WTC11 (cell line): Measurements from ENCODE around the gene ZNF483. TPM values are rescaled to one million over a fixed set of nuclear protein-coding genes. Genes with fewer than 3 reads are reported as not detected.

Experiments
- ATF3 ChIP-seq: sonication (generic); formaldehyde crosslinking; conservative IDR thresholded peaks from 2 replicates; pipeline ENCODE4 v1.8.1; 2022; ENCODE audit warnings: mild to moderate bottlenecking, missing genetic modification reagents
- ATF6 ChIP-seq: sonication (generic); formaldehyde crosslinking; IDR thresholded peaks from 2 replicates; pipeline ENCODE4 v1.8.1; 2023; ENCODE audit warnings: mild to moderate bottlenecking, missing genetic modification reagents
- CDX4 ChIP-seq: fragments of 250-450 bp; sonication (Bioruptor Pico); IDR thresholded peaks from 2 replicates; pipeline ENCODE4 v1.9.0; 2021; ENCODE audit warnings: moderate library complexity, mild to moderate bottlenecking, inconsistent platforms, borderline replicate concordance
- CREB1 ChIP-seq: sonication (generic); formaldehyde crosslinking; IDR thresholded peaks from 2 replicates; pipeline ENCODE4 v1.8.0; 2023; ENCODE audit warnings: mild to moderate bottlenecking, missing genetic modification reagents
- CREM ChIP-seq: sonication (generic); formaldehyde crosslinking; IDR thresholded peaks from 2 replicates; pipeline ENCODE4 v1.8.1; 2022; ENCODE audit warnings: mild to moderate bottlenecking, missing genetic modification reagents, moderate library complexity
- E2F4 ChIP-seq: sonication (generic); formaldehyde crosslinking; IDR thresholded peaks from 2 replicates; pipeline ENCODE4 v1.8.1; 2022; ENCODE audit warnings: low read depth, mild to moderate bottlenecking, moderate library complexity, missing genetic modification reagents, borderline replicate concordance
- ERG ChIP-seq: fragments of 250-450 bp; sonication (Bioruptor Pico); IDR thresholded peaks from 2 replicates; pipeline ENCODE4 v1.8.0; 2021; ENCODE audit warnings: mild to moderate bottlenecking
- ETV6 ChIP-seq: sonication (generic); formaldehyde crosslinking; IDR thresholded peaks from 2 replicates; pipeline ENCODE4 v1.8.1; 2022; ENCODE audit warnings: mild to moderate bottlenecking, missing genetic modification reagents
- FOXP1 ChIP-seq: sonication (generic); formaldehyde crosslinking; IDR thresholded peaks from 2 replicates; pipeline ENCODE4 v1.8.0; 2022; ENCODE audit warnings: missing genetic modification reagents, mild to moderate bottlenecking, moderate library complexity, borderline replicate concordance
- IRF1 ChIP-seq: sonication (generic); formaldehyde crosslinking; IDR thresholded peaks from 2 replicates; pipeline ENCODE4 v1.8.0; 2023; ENCODE audit warnings: missing genetic modification reagents
- IRF2 ChIP-seq: sonication (generic); formaldehyde crosslinking; IDR thresholded peaks from 2 replicates; pipeline ENCODE4 v1.8.0; 2022; ENCODE audit warnings: low read depth, missing genetic modification reagents, borderline replicate concordance
- JAZF1 ChIP-seq: fragments of 250-450 bp; sonication (Bioruptor Pico); IDR thresholded peaks from 2 replicates; pipeline ENCODE4 v1.9.0; 2021; ENCODE audit warnings: moderate library complexity, mild to moderate bottlenecking, inconsistent platforms
- JUN ChIP-seq: sonication (generic); formaldehyde crosslinking; IDR thresholded peaks from 2 replicates; pipeline ENCODE4 v1.8.0; 2023; ENCODE audit warnings: mild to moderate bottlenecking, missing genetic modification reagents
- MLX ChIP-seq: sonication (generic); formaldehyde crosslinking; IDR thresholded peaks from 2 replicates; pipeline ENCODE4 v1.8.1; 2023; ENCODE audit warnings: mild to moderate bottlenecking, missing genetic modification reagents, moderate library complexity
- NFATC4 ChIP-seq: fragments of 250-450 bp; sonication (Bioruptor Pico); IDR thresholded peaks from 2 replicates; pipeline ENCODE4 v1.9.0; 2021; ENCODE audit warnings: mild to moderate bottlenecking
- NFE2L1 ChIP-seq: sonication (generic); formaldehyde crosslinking; IDR thresholded peaks from 2 replicates; pipeline ENCODE4 v1.8.1; 2023; ENCODE audit warnings: missing genetic modification reagents
- PRDM15 ChIP-seq: sonication (generic); formaldehyde crosslinking; IDR thresholded peaks from 2 replicates; pipeline ENCODE4 v1.8.0; 2022; ENCODE audit warnings: missing genetic modification reagents
- TP53 ChIP-seq: sonication (generic); formaldehyde crosslinking; IDR thresholded peaks from 2 replicates; pipeline ENCODE4 v1.8.1; 2023; ENCODE audit warnings: mild to moderate bottlenecking, missing genetic modification reagents
- USF1 ChIP-seq: sonication (generic); formaldehyde crosslinking; IDR thresholded peaks from 2 replicates; pipeline ENCODE4 v1.8.0; 2022; ENCODE audit warnings: mild to moderate bottlenecking, missing genetic modification reagents
- USF2 ChIP-seq: sonication (generic); formaldehyde crosslinking; IDR thresholded peaks from 2 replicates; pipeline ENCODE4 v1.8.1; 2023; ENCODE audit warnings: mild to moderate bottlenecking, missing genetic modification reagents, moderate library complexity
- ZMAT4 ChIP-seq: fragments of 250-450 bp; sonication (Bioruptor Pico); IDR thresholded peaks from 2 replicates; pipeline ENCODE4 v1.9.0; 2021; ENCODE audit warnings: mild to moderate bottlenecking
- ZNF423 ChIP-seq: fragments of 250-450 bp; sonication (Bioruptor Pico); IDR thresholded peaks from 2 replicates; pipeline ENCODE4 v2.1.2; 2022; ENCODE audit warnings: mild to moderate bottlenecking, moderate library complexity
- total RNA-seq: library from RNA; stranded (reverse); gene quantifications from 3 replicates; pipeline ENCODE4 v1.2.3, GENCODE V29; 2021

Gene ZNF483
- total RNA-seq, 1 experiment from 2014 or later, result 77.4 TPM

GRCh38 chr9:111482694-111483438, 42.1 kb upstream of the ZNF483 start (continued):
- TF ChIP-seq E2F4 (no peak), ZNF423 (CRISPR knock-in tag) (no peak), CREM (CRISPR knock-in tag) (no peak), IRF1 (no peak), IRF2 (CRISPR knock-in tag) (no peak), TP53 (CRISPR knock-in tag) (no peak), USF2 (CRISPR knock-in tag) (no peak), NFE2L1 (CRISPR knock-in tag) (no peak), NFATC4 (no peak), CDX4 (CRISPR knock-in tag) (no peak), ZMAT4 (CRISPR knock-in tag) (no peak), ERG (CRISPR knock-in tag) (no peak), MLX (CRISPR knock-in tag) (no peak), USF1 (CRISPR knock-in tag) (peak; percentile 26; the same call in 1 of the 2 replicates), CREB1 (CRISPR knock-in tag) (no peak), FOXP1 (CRISPR knock-in tag) (0 out of 2 replicates have a peak, but pooled peaks have one; percentile 20), ETV6 (peak; percentile 78; the same call in 1 of the 2 replicates), ATF3 (CRISPR knock-in tag) (no peak), PRDM15 (CRISPR knock-in tag) (no peak), ATF6 (CRISPR knock-in tag) (no peak), JAZF1 (CRISPR knock-in tag) (no peak), JUN (CRISPR knock-in tag) (no peak)
